ENCODE data around the gene TJP3.

DNA sequence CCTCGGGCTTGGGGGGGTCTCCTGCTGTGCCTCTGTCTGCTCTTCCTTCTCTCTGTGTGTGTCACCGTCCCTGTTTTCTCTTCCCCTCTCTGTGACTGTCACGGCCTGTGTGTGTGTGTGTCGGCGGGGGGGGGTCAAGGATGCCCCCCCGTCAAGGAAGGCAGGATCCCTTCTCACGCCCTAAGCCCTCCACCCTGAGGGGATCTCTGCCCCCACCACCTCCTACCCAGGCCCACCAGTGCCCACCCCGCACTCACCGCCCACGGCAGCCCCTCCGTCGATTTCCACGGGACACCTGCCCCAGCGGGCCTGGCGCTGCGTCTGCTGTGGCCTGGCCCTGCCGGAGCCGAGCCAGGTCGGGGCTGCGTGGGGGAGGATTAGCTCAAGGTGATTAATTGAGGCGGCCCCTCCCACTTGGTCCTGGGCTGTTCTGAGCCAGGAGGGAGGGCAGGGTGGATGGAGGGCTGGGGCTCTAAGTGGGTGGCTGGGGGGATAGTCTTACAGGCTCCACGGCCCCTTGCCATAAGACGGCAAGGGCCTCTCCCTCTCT, 63.8 kb downstream of the TJP3 start, which contains the start of gene RAX2:
- TF ChIP-seq, protein P1, sequence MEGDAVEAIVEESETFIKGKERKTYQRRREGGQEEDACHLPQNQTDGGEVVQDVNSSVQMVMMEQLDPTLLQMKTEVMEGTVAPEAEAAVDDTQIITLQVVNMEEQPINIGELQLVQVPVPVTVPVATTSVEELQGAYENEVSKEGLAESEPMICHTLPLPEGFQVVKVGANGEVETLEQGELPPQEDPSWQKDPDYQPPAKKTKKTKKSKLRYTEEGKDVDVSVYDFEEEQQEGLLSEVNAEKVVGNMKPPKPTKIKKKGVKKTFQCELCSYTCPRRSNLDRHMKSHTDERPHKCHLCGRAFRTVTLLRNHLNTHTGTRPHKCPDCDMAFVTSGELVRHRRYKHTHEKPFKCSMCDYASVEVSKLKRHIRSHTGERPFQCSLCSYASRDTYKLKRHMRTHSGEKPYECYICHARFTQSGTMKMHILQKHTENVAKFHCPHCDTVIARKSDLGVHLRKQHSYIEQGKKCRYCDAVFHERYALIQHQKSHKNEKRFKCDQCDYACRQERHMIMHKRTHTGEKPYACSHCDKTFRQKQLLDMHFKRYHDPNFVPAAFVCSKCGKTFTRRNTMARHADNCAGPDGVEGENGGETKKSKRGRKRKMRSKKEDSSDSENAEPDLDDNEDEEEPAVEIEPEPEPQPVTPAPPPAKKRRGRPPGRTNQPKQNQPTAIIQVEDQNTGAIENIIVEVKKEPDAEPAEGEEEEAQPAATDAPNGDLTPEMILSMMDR (IDR thresholded peaks at IDR 0.05) = no peak
- TF ChIP-seq POLR2A (IDR thresholded peaks at IDR 0.05) = no peak
